Measurements from ENCODE around the gene TNFAIP8.
A peak's percentile ranks its signal among the peaks of the same experiment; 100 is the strongest.
"Not testable (repeated sequence)": the region's sequence is repeated elsewhere in the genome, so short reads cannot be mapped to it uniquely, and the experiment has no call there.

TNFAIP8 gene

GRCh38 chr5:119435436-119436132, 79.8 kb downstream of the TNFAIP8 start:
- H3K4me3 ChIP-seq (ENCODE audit: low read depth, low read length) = no peak overlapping the region
- TF ChIP-seq CTCF (IDR thresholded peaks at IDR 0.05; ENCODE audit: low read depth, low read length, missing control alignments) = peak; percentile 56
- in situ Hi-C loops (cut with HindIII; ENCODE audit: low sequenced_read_pairs) = no loop called here
- DNase-seq (ENCODE audit: low read depth) = no peak

GRCh38 chr5:119437785-119438586, 82.2 kb downstream of the TNFAIP8 start:
- in situ Hi-C loops (cut with HindIII; ENCODE audit: low sequenced_read_pairs); H3K4me3 ChIP-seq (ENCODE audit: low read depth, low read length); DNase-seq (ENCODE audit: low read depth): not testable (repeated sequence)

GRCh38 chr5:119438587-119438917, 82.7 kb downstream of the TNFAIP8 start:
- in situ Hi-C loops (cut with HindIII; ENCODE audit: low sequenced_read_pairs); DNase-seq (ENCODE audit: low read depth); H3K4me3 ChIP-seq (ENCODE audit: low read depth, low read length): not testable (repeated sequence)

GRCh38 chr5:119439140-119439631, 83.4 kb downstream of the TNFAIP8 start:
- H3K4me3 ChIP-seq (ENCODE audit: low read depth, low read length) = no peak overlapping the region
- DNase-seq (ENCODE audit: low read depth) = no peak
- no peak for TF ChIP-seq CTCF (IDR thresholded peaks at IDR 0.05; ENCODE audit: low read depth, low read length, missing control alignments)
- in situ Hi-C loops (cut with HindIII; ENCODE audit: low sequenced_read_pairs) = no loop called here

GRCh38 chr5:119439632-119440031, 83.8 kb downstream of the TNFAIP8 start:
- H3K4me3 ChIP-seq (ENCODE audit: low read depth, low read length); in situ Hi-C loops (cut with HindIII; ENCODE audit: low sequenced_read_pairs): not testable (repeated sequence)

GRCh38 chr5:119444643-119445042, 88.8 kb downstream of the TNFAIP8 start:
- DNase-seq (ENCODE audit: low read depth); in situ Hi-C loops (cut with HindIII; ENCODE audit: low sequenced_read_pairs); H3K4me3 ChIP-seq (ENCODE audit: low read depth, low read length): not testable (repeated sequence)

More at GRCh38 chr5:119439632-119440031, 83.8 kb downstream of the TNFAIP8 start:
- not testable (repeated sequence) for DNase-seq (ENCODE audit: low read depth)

GRCh38 chr5:119445544-119445943, 89.7 kb downstream of the TNFAIP8 start:
- no peak for TF ChIP-seq CTCF (IDR thresholded peaks at IDR 0.05; ENCODE audit: low read depth, low read length, missing control alignments)
- in situ Hi-C loops (cut with HindIII; ENCODE audit: low sequenced_read_pairs) = no loop called here
- no peak for DNase-seq (ENCODE audit: low read depth)

More at GRCh38 chr5:119445544-119445943, 89.7 kb downstream of the TNFAIP8 start:
- H3K4me3 ChIP-seq (ENCODE audit: low read depth, low read length) = no peak overlapping the region

Data from astrocyte of the cerebellum (primary cell).